Cardiac fibroblast (primary cell): ENCODE results near the gene NKAIN2.
A peak's percentile ranks its signal among the peaks of the same experiment; 100 is the strongest.

Experiments used
- DNase-seq, 2 donors: peaks; one replicate each; pipeline versions ENCODE4 v3.0.0 to v3.0.0-alpha.2; 2010; ENCODE audit warnings: low read depth in 2 of 2
- H3K4me3 ChIP-seq, 2 donors: replicated peaks in 1 of 2; 1 replicate in 1 of 2; 2 replicates in 1 of 2; pipeline ENCODE4 v1.5.1; 2011; ENCODE audit warnings: low read depth in 2 of 2, low read length in 2 of 2, mild to moderate bottlenecking in 2 of 2, moderate library complexity in 1 of 2
- TF ChIP-seq, protein P1 (sequence below): IDR thresholded peaks from one replicate; pipeline ENCODE4 v1.5.1; 2011; ENCODE audit warnings: low read depth, mild to moderate bottlenecking, low read length, inconsistent platforms

The NKAIN2 gene

GRCh38 chr6:124738482-124738881, 934.8 kb downstream of the NKAIN2 start:
- TF ChIP-seq, protein P1, sequence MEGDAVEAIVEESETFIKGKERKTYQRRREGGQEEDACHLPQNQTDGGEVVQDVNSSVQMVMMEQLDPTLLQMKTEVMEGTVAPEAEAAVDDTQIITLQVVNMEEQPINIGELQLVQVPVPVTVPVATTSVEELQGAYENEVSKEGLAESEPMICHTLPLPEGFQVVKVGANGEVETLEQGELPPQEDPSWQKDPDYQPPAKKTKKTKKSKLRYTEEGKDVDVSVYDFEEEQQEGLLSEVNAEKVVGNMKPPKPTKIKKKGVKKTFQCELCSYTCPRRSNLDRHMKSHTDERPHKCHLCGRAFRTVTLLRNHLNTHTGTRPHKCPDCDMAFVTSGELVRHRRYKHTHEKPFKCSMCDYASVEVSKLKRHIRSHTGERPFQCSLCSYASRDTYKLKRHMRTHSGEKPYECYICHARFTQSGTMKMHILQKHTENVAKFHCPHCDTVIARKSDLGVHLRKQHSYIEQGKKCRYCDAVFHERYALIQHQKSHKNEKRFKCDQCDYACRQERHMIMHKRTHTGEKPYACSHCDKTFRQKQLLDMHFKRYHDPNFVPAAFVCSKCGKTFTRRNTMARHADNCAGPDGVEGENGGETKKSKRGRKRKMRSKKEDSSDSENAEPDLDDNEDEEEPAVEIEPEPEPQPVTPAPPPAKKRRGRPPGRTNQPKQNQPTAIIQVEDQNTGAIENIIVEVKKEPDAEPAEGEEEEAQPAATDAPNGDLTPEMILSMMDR: no peak
- no peak for DNase-seq

DNA sequence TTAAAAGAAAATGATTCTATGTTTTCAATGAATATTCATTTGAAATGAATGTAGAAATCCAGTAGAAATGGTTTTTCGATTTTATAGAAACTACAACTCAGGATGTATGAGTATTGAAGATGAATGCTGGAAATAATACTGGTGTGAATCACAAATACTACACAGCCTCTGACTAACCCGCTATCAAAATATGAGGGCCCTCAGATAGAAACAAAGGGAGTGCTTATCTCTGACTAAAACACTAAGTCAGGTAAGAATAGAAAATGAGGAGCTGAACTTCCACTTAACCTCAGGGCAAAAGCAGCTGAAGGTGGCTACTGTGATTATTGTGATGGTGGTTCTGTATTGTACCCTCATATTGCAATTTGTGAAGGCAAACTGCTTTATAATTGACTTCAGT, 937.7 kb downstream of the NKAIN2 start:
- no peak overlapping the region for H3K4me3 ChIP-seq
- TF ChIP-seq, protein P1: no peak
- DNase-seq: peak in 1 of 2 donors; percentile 28

More at GRCh38 chr6:124738482-124738881, 934.8 kb downstream of the NKAIN2 start:
- no peak overlapping the region for H3K4me3 ChIP-seq

- no peak overlapping the region for H3K4me3 ChIP-seq
- peak in 1 of 2 donors; percentile 24 for DNase-seq
- TF ChIP-seq, protein P1: no peak
Observed at GRCh38 chr6:124742971-124743370, 939.3 kb downstream of the NKAIN2 start.

- DNase-seq: no peak
- TF ChIP-seq, protein P1: no peak
- H3K4me3 ChIP-seq: no peak overlapping the region
Observed at GRCh38 chr6:124743420-124743819, 939.8 kb downstream of the NKAIN2 start.

DNA sequence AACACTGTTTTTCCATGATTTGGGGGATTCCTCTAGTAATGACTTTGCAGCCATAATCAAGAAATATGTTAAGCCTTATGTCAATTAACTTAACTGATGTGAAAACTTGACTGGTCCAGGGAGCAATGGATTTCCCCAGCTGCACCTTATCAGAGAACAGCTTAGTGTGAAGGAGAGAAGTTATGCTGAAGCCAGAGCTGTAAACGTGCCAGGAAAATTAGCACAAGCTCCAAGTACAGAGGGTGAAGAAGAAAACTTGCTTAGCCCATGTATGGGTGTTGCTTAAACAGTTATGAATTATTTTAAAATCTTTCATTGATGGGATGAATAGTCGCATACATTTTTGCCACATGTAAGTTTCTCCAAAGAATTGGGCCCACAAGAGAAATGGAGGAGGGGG, 943.7 kb downstream of the NKAIN2 start:
- TF ChIP-seq, protein P1: no peak

GRCh38 chr6:124748778-124749177, 945.1 kb downstream of the NKAIN2 start:
- TF ChIP-seq, protein P1: no peak
- no peak for DNase-seq
- H3K4me3 ChIP-seq: no peak overlapping the region

More for the DNA sequence above, 943.7 kb downstream of the NKAIN2 start:
- DNase-seq: no peak
- no peak overlapping the region for H3K4me3 ChIP-seq

DNA sequence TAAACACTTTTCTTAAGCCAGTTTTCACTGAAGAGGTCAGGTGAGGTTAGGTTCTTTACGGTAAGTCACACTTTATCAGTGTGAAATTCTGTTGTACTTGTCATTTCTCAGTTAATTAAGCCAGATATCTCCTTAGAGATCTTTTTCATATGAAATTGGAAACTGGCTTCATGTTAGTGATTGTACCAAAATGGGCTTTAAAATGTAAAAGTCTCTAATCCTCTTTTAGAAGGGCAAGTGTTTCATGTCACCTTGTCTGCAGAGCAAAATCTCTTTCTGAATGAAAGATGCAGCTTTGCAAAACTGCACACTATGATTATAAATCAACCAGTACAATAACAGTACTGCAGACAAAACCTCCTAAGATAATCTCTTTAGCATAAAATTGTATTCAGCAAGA, 949.3 kb downstream of the NKAIN2 start:
- TF ChIP-seq, protein P1: no peak
- H3K4me3 ChIP-seq: no peak overlapping the region
- no peak for DNase-seq
